IMR-90 (cell line): ENCODE measurements around the gene PFKP.

Source experiments
- CTCF ChIP-seq: conservative IDR thresholded peaks from 2 replicates; pipeline ENCODE4 v1.5.1; 2012; ENCODE audit warnings: mild to moderate bottlenecking, low read depth, low read length, improper control_type of control experiment
- FOS ChIP-seq: fragments of 150-350 bp; IDR thresholded peaks from 2 replicates; pipeline ENCODE4 v1.6.1; 2016; ENCODE audit warnings: low read depth, low read length
- NFE2L2 ChIP-seq: fragments of 150-350 bp; IDR thresholded peaks from 2 replicates; pipeline ENCODE4 v1.6.1; 2016; ENCODE audit warnings: low read depth, mild to moderate bottlenecking, low read length
- POLR2A ChIP-seq: IDR thresholded peaks from 2 replicates; pipeline ENCODE4 v1.6.1; 2012; ENCODE audit warnings: mild to moderate bottlenecking, low read depth, low read length
- RFX5 ChIP-seq: IDR thresholded peaks from 2 replicates; pipeline ENCODE4 v1.8.0; 2012; ENCODE audit warnings: low read depth, mild to moderate bottlenecking, low read length, moderate library complexity
- SMC3 ChIP-seq: fragments of 150-350 bp; IDR thresholded peaks from 2 replicates; pipeline ENCODE4 v1.6.1; 2016; ENCODE audit warnings: low read depth, mild to moderate bottlenecking, antibody characterized with exemption, low read length, moderate library complexity

GRCh38 chr10:3166496-3167290 lies 99.3 kb downstream of the PFKP start:
- TF ChIP-seq FOS (no peak), POLR2A (no peak), NFE2L2 (no peak), CTCF (no peak), SMC3 (no peak), RFX5 (no peak)
